Endothelial cell of hepatic sinusoid (primary cell): Measurements from ENCODE around the gene EIF3M.
"Not testable (repeated sequence)": the region's sequence is repeated elsewhere in the genome, so short reads cannot be mapped to it uniquely, and the experiment has no call there.

Experiments used
- in situ Hi-C: cut with HindIII; loops from 2 replicates; pipeline ENCODE4 v1.10.0; 2017; ENCODE audit warnings: low sequenced_read_pairs

EIF3M gene

GRCh38 chr11:32586576-32587190 lies 3.1 kb downstream of the EIF3M start:
- in situ Hi-C loops = loop anchor here (25.0 kb wide), 1 partner anchor 249 kb away; no protein-coding TSS in a partner anchor

GRCh38 chr11:32594272-32594671 lies 10.6 kb downstream of the EIF3M start:
- in situ Hi-C loops = loop anchor here (25.0 kb wide), 1 partner anchor 257 kb away; no protein-coding TSS in a partner anchor

GRCh38 chr11:32596114-32596513 lies 12.5 kb downstream of the EIF3M start:
- in situ Hi-C loops = loop anchor here (25.0 kb wide), 1 partner anchor 259 kb away; no protein-coding TSS in a partner anchor

- in situ Hi-C loops = loop anchor here (25.0 kb wide), 1 partner anchor 261 kb away; no protein-coding TSS in a partner anchor
Observed at GRCh38 chr11:32597921-32598320, 14.3 kb downstream of the EIF3M start.

- in situ Hi-C loops = no loop called here
Observed at GRCh38 chr11:32602657-32603415, 19.2 kb downstream of the EIF3M start.

GRCh38 chr11:32606220-32606619 lies 22.6 kb downstream of the EIF3M start:
- in situ Hi-C loops = no loop called here

GRCh38 chr11:32608826-32609225 lies 25.2 kb downstream of the EIF3M start:
- in situ Hi-C loops = not testable (repeated sequence)

- in situ Hi-C loops = no loop called here
Observed at GRCh38 chr11:32610797-32611352, 27.2 kb downstream of the EIF3M start.

GRCh38 chr11:32613500-32614151 lies 30.0 kb downstream of the EIF3M start:
- in situ Hi-C loops = no loop called here

- in situ Hi-C loops = no loop called here
Observed at GRCh38 chr11:32615422-32615821, 31.8 kb downstream of the EIF3M start.

GRCh38 chr11:32616903-32617302 lies 33.3 kb downstream of the EIF3M start:
- in situ Hi-C loops = no loop called here

- in situ Hi-C loops = no loop called here
Observed at GRCh38 chr11:32630844-32631243, 47.2 kb downstream of the EIF3M start.

- in situ Hi-C loops = no loop called here
Observed at GRCh38 chr11:32635819-32636218, 52.2 kb downstream of the EIF3M start.

GRCh38 chr11:32641361-32641760 lies 57.7 kb downstream of the EIF3M start:
- in situ Hi-C loops = no loop called here

GRCh38 chr11:32643526-32643925 lies 59.9 kb downstream of the EIF3M start:
- in situ Hi-C loops = no loop called here
